GM12892 (cell line): ENCODE data around the gene CLDND1.

Source experiments
- DNase-seq: peaks from one replicate; pipeline ENCODE4 v3.0.0; 2011; ENCODE audit not compliant: insufficient read length
- FAIRE-seq: peaks from 2 replicates; lab custom pipeline; 2011; peaks lifted over from hg19 to GRCh38; lab: Jason Lieb, UNC
- POLR2A ChIP-seq: IDR thresholded peaks from 2 replicates; pipeline ENCODE4 v1.6.1; 2011; ENCODE audit warnings: low read depth, low read length, control low read depth
- POLR2AphosphoS5 ChIP-seq: IDR thresholded peaks from 2 replicates; pipeline ENCODE4 v1.6.1; 2011; ENCODE audit warnings: low read depth, low read length, control low read depth
- TAF1 ChIP-seq: IDR thresholded peaks from 2 replicates; pipeline ENCODE4 v1.6.1; 2011; ENCODE audit warnings: low read depth, mild to moderate bottlenecking, control low read depth, low read length, borderline replicate concordance

The CLDND1 gene

GRCh38 chr3:98558100-98558827 lies 35.6 kb upstream of the CLDND1 start:
- FAIRE-seq (peak; percentile 69), DNase-seq (no peak)
- no peak; the same call in 1 of the 2 replicates for TF ChIP-seq POLR2A
- no peak for TF ChIP-seq TAF1
- no peak for TF ChIP-seq POLR2AphosphoS5

DNA sequence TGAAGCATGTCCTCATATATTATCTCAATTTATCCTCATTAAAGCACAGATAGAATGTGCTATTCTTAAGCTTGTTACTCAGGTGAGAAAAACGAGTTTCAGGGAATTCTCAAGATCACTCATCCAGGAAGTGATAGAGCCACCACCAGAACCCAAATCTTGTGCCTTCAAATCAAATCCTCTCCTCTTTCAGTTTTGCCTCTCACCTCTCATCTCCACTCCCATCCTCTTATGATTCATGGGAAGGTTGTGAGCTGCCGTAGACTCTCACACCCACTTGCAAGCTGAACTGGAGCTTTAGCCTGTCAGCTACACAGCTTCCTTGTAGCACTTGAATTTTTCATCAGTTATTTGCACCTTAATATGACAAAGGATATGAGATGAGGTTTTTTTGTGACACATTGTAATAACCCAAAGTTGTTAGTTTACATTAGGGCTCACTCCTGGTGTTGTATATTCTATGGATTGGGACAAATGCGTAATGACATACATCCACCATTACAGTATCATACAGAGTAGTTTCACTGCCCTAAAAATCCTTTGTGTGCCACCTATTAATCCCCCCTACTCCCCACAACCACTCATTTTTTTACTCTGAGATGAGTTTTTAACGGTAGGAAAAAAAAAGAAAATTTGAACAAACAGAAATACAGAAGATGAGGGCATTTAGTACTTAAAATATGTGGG lies 34.8 kb upstream of the CLDND1 start:
- DNase-seq (no peak), FAIRE-seq (no peak)
- TF ChIP-seq POLR2A (peak; percentile 77), TAF1 (no peak), POLR2AphosphoS5 (peak; percentile 85; the same call in 1 of the 2 replicates)

DNA sequence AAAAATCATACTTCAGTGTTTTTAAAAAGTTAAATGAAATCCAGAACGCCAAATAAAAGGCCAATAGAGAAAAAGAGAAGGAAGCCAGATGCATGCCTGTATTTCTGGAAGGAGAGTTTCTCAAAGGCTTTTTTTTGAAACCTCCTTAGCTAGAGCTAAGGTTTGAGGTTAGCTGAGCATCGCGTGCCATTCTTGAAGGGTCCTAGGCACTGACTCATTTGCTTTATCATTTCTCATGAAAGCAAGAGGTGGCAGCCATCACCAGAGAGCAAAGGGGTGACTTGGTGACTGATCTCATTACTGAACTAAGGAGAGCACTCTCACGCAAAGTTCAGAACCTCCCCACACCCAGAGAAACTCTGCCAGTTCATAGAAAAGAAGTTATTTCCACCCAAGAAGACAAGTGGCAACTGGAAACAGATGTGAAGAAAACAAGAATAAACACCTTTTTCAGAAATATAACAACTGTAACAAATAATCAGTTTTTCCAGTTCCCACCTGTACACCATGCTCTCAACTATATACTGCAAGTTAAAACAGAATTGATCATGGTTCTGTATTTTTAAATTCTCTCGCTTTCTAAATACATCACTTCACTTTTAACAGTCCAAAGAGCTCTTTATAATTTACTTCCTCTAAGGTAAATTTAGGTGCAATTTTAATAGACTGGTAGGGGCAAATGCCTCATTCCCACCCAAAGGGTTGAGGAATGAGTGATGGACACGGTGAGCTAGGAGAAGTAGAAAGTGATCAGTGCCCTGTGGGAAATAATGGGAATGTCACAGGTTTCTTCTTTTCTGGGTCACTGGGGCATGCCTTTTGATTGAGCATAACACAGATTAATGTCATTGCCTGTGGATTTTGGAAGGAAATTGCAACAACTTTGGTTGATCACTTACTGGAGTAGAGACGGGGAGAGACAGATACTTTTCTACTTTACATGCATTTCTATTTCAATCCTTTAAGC lies 33.7 kb upstream of the CLDND1 start:
- FAIRE-seq (peak; percentile 99), DNase-seq (no peak)
- peak; percentile 60 for TF ChIP-seq POLR2AphosphoS5
- peak; percentile 57; the same call in 1 of the 2 replicates for TF ChIP-seq TAF1
- TF ChIP-seq POLR2A, result peak; percentile 52

- FAIRE-seq (peak; percentile 70), DNase-seq (no peak)
- peak; percentile 56; the same call in 1 of the 2 replicates for TF ChIP-seq POLR2A
- TF ChIP-seq TAF1, result no peak
- peak; percentile 53; the same call in 1 of the 2 replicates for TF ChIP-seq POLR2AphosphoS5
These were observed 32.3 kb upstream of the CLDND1 start for GRCh38 chr3:98555025-98555379.

- DNase-seq, result no peak
- FAIRE-seq, result no peak
- no peak for TF ChIP-seq TAF1
- TF ChIP-seq POLR2A, result peak; percentile 54
- TF ChIP-seq POLR2AphosphoS5, result peak; percentile 82
These were observed 31.9 kb upstream of the CLDND1 start for GRCh38 chr3:98554580-98554979.

- FAIRE-seq, result peak; percentile 65
These were observed 31.1 kb upstream of the CLDND1 start for GRCh38 chr3:98553753-98554152.

DNA sequence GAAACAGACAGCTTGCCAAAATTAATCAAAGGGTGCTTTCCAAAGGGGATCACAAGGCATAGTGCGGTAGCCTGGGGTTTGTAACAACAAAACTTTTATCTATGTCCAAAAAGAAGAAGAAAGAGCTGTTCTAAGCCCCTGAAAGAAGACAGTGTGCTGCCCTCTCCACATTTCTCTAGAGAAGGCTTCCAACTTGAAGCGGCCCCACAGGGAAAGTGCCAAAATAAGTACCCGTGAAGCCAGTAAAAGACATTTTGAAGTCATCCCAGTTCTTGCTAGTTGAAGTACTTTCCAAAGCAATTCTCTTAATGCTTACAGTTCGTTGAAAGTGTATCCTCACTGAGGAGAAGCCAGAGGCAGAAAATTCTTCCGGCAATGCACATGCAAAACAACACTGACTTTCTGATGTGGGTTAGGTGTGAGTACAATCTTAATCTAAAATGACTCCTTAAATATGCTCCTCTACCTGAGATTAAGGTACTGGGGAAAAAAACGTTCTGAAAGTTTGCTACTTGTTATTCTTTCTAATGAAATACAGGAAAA lies 30.4 kb upstream of the CLDND1 start:
- no peak for FAIRE-seq

More at GRCh38 chr3:98553753-98554152, 31.1 kb upstream of the CLDND1 start:
- DNase-seq, result no peak
- TF ChIP-seq POLR2AphosphoS5, result no peak
- TF ChIP-seq POLR2A, result peak; percentile 33; the same call in 1 of the 2 replicates
- no peak for TF ChIP-seq TAF1

DNA sequence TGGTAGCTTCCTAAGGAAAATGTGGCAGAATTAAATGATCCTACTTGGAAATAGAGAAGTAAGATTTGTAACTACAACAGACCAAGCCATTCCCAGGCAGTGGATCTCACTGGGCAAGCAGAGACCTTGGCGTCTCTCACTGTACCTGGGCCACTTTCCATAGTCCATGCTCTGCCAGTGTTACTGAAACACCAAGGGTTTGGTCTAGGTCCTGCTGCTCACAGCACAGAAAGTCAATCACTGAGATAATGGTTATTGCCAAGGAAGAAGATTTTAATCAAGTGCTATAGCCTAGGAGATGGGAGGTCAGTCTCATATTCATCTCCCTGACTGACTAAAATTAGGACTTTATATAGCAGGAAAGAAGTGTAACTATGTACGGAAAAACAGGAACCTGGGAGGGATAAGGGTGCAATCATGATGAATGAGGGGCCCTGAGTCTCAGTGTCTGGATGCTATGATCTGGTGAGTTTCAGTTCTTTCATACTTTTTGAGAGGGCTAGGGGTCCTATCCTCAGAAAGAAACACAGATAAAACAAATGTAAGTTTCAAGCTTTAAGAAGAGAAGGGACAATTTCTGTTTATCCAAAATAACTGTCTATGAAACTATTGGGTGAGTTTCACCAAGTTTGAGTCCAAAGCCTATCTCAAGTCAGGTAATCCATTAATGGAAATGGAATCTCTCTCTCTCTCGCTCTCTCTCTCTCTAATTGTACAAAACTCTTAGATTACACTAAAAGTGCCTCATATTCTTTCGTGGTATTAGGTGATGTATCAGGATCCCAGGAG lies 29.7 kb upstream of the CLDND1 start:
- no peak for TF ChIP-seq TAF1
- peak; percentile 53 for TF ChIP-seq POLR2A
- TF ChIP-seq POLR2AphosphoS5, result peak; percentile 77
- DNase-seq (no peak), FAIRE-seq (no peak)

More for the DNA sequence above, 30.4 kb upstream of the CLDND1 start:
- no peak for TF ChIP-seq TAF1
- TF ChIP-seq POLR2A, result peak; percentile 34; the same call in 1 of the 2 replicates
- peak; percentile 17 for TF ChIP-seq POLR2AphosphoS5
- no peak for DNase-seq

- DNase-seq (no peak), FAIRE-seq (peak; percentile 95)
- no peak for TF ChIP-seq POLR2AphosphoS5
- TF ChIP-seq POLR2A, result no peak
- no peak for TF ChIP-seq TAF1
These were observed 29.1 kb upstream of the CLDND1 start for GRCh38 chr3:98551754-98552153.

DNA sequence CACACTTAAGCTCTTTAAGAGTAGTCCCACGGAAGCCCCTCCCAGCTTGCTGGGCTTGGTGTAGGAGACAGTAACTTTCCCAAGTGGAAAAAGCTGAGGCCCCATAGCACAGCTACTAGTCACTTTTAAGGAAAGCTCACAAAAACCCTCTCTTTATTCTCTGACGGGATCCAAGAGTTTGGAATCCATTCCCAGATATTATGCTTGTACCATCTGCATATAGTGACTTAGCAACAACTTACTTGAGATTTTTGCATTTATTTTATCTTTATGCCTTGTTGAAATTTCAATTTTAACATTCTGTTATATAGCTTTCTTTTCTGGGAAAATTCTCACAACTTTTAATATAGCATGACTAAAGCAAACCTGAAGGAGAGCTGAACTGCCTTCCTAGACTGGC lies 28.5 kb upstream of the CLDND1 start:
- no peak for TF ChIP-seq TAF1
- TF ChIP-seq POLR2A, result no peak
- TF ChIP-seq POLR2AphosphoS5, result no peak

More for the DNA sequence above, 28.5 kb upstream of the CLDND1 start:
- FAIRE-seq (no peak), DNase-seq (no peak)
